Measurements from ENCODE around the gene ZNF677.
"Not testable (repeated sequence)": the region's sequence is repeated elsewhere in the genome, so short reads cannot be mapped to it uniquely, and the experiment has no call there.

The ZNF677 gene

GRCh38 chr19:53193535-53194222 lies 61.0 kb downstream of the ZNF677 start:
- no peak for DNase-seq (ENCODE audit: low read depth, low spot score)

GRCh38 chr19:53192771-53193534 lies 61.7 kb downstream of the ZNF677 start, which contains the start of gene ZNF665:
ZNF665 (minus strand) TSS chr19:53193358; CDS start chr19:53182898, 10,460 bp downstream.
- peak; percentile 58 for DNase-seq (ENCODE audit: low read depth, low spot score)

DNA sequence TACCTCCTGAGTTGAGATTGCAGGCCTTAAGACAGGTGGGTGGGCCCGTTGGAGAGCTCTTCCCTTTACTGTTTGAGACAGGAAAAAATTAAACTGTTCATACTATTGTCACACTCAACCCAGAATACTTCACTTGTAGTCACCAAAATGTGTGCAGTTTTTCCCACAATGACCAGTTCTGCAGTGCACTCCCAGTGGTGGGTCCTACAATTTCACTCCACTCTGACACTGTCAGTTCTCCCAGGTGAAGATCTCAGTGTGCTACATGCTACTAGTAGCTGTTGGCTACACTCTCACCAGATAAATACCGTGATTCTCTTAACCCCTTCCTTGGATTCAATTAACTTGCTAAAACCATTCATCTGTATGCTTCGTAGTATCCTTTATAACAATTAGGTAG lies 64.4 kb downstream of the ZNF677 start:
- no peak for DNase-seq (ENCODE audit: low read depth, low spot score)

- DNase-seq (ENCODE audit: low read depth, low spot score): not testable (repeated sequence)
These were observed 64.9 kb downstream of the ZNF677 start for GRCh38 chr19:53189691-53190198.
